ENCODE results near the gene C1GALT1C1.
A peak's percentile ranks its signal among the peaks of the same experiment; 100 is the strongest.

C1GALT1C1 gene

DNA sequence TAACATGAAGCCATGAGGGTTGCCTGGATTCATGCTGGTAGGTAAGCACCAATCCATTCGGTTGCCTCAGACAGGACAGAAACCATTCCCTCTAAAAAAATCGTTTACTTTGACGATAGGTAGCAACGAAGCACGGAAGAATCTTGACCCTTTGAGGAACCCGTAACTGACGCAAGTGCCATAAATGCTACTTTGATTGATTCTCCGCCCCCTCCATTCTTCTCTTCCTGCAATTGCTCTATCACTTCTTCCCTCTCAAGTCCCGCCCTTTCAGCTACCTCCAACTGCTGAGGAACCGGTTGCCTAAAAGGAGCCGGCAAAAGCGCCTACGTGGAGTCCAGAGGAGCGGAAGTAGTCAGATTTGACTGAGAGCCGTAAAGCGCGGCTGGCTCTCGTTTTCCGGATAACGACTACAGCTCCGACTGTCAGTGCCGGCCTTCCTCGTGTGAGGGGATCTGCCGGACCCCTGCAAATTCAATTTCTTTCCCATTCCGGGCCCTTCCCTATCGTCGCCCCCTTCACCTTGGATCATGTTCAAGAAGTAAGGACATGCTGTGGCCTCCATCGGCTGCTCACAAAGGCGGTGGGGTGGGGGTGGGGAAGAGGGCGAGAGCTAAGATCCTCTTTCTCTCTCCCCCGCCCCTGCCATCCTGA lies 26.0 kb downstream of the C1GALT1C1 start, which contains the start of gene MCTS1:
MCTS1 (plus strand) TSS at position 395 of the 654 bp plus-strand sequence; CDS start at position 531, 136 bp downstream.
- Histone ChIP-seq H4K20me1 (no peaks in the 10 kb centered on the region), H3K27ac (peak within 1 kb of the TSS; percentile 83), H3K4me1 (peaks cover 11% of the 10 kb centered on the region; the same call in 1 of the 2 replicates), H3K36me3 (peaks cover 12% of the 10 kb centered on the region), H3K9ac (peak within 1 kb of the TSS; percentile 82), H3K9me3 (no peaks in the 10 kb centered on the region), H3K27me3 (no peaks in the 10 kb centered on the region), H3K4me3 (peak within 1 kb of the TSS; percentile 72), H3K4me2 (peak within 1 kb of the TSS; percentile 81)
- TF ChIP-seq Cebpa-rat (IDR thresholded peaks at IDR 0.05): no peak

DNA sequence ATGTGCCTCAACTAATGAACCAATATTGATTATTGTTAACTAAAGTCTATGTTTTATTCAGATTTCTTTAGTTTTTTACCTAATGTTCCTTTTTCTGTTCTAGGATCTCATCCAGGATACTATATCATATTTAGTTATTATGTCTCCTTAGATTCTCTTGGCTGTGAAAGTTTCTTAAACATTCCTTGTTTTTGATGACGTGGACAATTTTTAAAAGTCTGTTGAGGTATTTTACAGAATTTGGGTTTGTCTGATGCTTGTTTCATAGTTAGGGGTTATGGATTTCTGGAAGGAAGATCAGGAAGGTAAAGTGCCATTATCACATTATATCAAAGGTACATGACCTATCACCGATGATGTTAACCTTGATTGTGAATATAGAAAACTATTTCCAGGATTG lies 44.2 kb downstream of the C1GALT1C1 start:
- Histone ChIP-seq H3K9me3 (no peaks in the 10 kb centered on the region), H4K20me1 (no peaks in the 10 kb centered on the region), H3K4me3 (no peak overlapping the region), H3K4me2 (no peak overlapping the region), H3K27me3 (no peaks in the 10 kb centered on the region), H3K27ac (no peak overlapping the region), H3K4me1 (no peaks in the 10 kb centered on the region), H3K36me3 (no peaks in the 10 kb centered on the region), H3K9ac (no peak overlapping the region)
- no peak for TF ChIP-seq Cebpa-rat (IDR thresholded peaks at IDR 0.05)

Data from BLaER1 (cell line).